HepG2 (cell line): ENCODE measurements around the gene KIF7. TPM values are rescaled to one million over a fixed set of nuclear protein-coding genes. Genes with fewer than 3 reads are reported as not detected.

Experiments
- ATF1 ChIP-seq: IDR thresholded peaks from 2 replicates; pipeline ENCODE4 v1.6.1; 2016; ENCODE audit warnings: mild to moderate bottlenecking, control low read depth
- GABPB1 ChIP-seq: IDR thresholded peaks from 2 replicates; pipeline ENCODE4 v1.6.1; 2016; ENCODE audit warnings: mild to moderate bottlenecking, missing genetic modification reagents, moderate library complexity, missing compliant biosample characterization
- GTF3A ChIP-seq: sonication (generic); formaldehyde crosslinking; conservative IDR thresholded peaks from 2 replicates; pipeline ENCODE4 v1.4.0; 2020; ENCODE audit warnings: mild to moderate bottlenecking, missing genetic modification reagents
- HNRNPH1 ChIP-seq: fragments of 200-400 bp; formaldehyde crosslinking; optimal IDR thresholded peaks from 2 replicates; pipeline ENCODE3; 2017; ENCODE audit warnings: mild to moderate bottlenecking, low read depth, low read length
- KLF16 ChIP-seq, 2 experiments: sonication (generic) in 1 of 2; formaldehyde crosslinking in 1 of 2; IDR thresholded peaks; 2 replicates each; pipeline versions ENCODE4 v1.6.1 to v1.8.0; 2016 to 2023; ENCODE audit warnings: missing genetic modification reagents in 2 of 2, missing compliant biosample characterization in 1 of 2
- MXD3 ChIP-seq: IDR thresholded peaks from 2 replicates; pipeline ENCODE4 v1.6.1; 2016; ENCODE audit warnings: mild to moderate bottlenecking, missing biosample characterization, missing genetic modification reagents
- PAXIP1 ChIP-seq: sonication (generic); formaldehyde crosslinking; conservative IDR thresholded peaks from 2 replicates; pipeline ENCODE4 v1.4.0; 2020; ENCODE audit warnings: mild to moderate bottlenecking, missing genetic modification reagents, moderate library complexity
- PHF8 ChIP-seq: sonication (generic); formaldehyde crosslinking; IDR thresholded peaks from 2 replicates; pipeline ENCODE4 v1.5.0; 2020; ENCODE audit warnings: missing genetic modification reagents
- POLR2AphosphoS5 ChIP-seq: IDR thresholded peaks from 2 replicates; pipeline ENCODE4 v1.6.1; 2012; ENCODE audit warnings: low read depth, low read length
- SAFB2 ChIP-seq: sonication (generic); formaldehyde crosslinking; IDR thresholded peaks from 2 replicates; pipeline ENCODE4 v1.5.1; 2020; ENCODE audit warnings: missing genetic modification reagents, low read depth, mild to moderate bottlenecking, borderline replicate concordance
- SAP130 ChIP-seq: IDR thresholded peaks from 2 replicates; pipeline ENCODE4 v1.6.1; 2016; ENCODE audit warnings: low read depth
- SNRNP70 ChIP-seq: fragments of 200-400 bp; formaldehyde crosslinking; IDR thresholded peaks from 2 replicates; pipeline ENCODE4 v1.6.1; 2017; ENCODE audit warnings: mild to moderate bottlenecking, low read depth, low read length, moderate library complexity
- ZBTB40 ChIP-seq, 2 experiments: fragments of 450-650 bp in 1 of 2; sonication (generic) in 1 of 2; formaldehyde crosslinking in 1 of 2; IDR thresholded peaks; 2 replicates each; pipeline versions ENCODE4 v1.6.1 to v1.8.0; 2016 to 2022; ENCODE audit warnings: antibody characterized with exemption in 1 of 2, mild to moderate bottlenecking in 1 of 2, missing genetic modification reagents in 1 of 2
- polyA plus RNA-seq, 8 experiments: library from polyadenylated mRNA; depleted of rRNA in 3 of 8; stranded (reverse) in 7 of 8; unstranded in 1 of 8; fragments of >200 nt; fragmentation: Illumina TruSeq in 4 of 8; extraction: Trizol in 4 of 8; gene quantifications; 2 replicates each; pipeline versions ENCODE4 v1.2.1 to v1.2.3, GENCODE V29; 2011 to 2016; ENCODE audit warnings: low read depth in 4 of 8, missing spikeins in 1 of 8, mixed read lengths in 1 of 8; ENCODE audit not compliant: insufficient read depth in 1 of 8
- total RNA-seq, 5 experiments: library from RNA; depleted of rRNA; stranded (reverse); fragments of >200 nt; fragmentation: Illumina TruSeq; extraction: Trizol; gene quantifications; 2 replicates each; pipeline ENCODE4 v1.2.3, GENCODE V29; 2016; ENCODE audit warnings: low read depth in 1 of 5

KIF7 gene
- total and polyA plus RNA-seq, 2 of the 13 experiments (the other 11 are each of a cell fraction or from before 2014, with no cell fraction given) = 1.5 to 6.2 TPM

- TF ChIP-seq PAXIP1 (CRISPR knock-in tag) = no peak
- peak; percentile 64; the same call in 1 of the 2 replicates for TF ChIP-seq SAP130 (CRISPR knock-in tag)
- TF ChIP-seq SNRNP70 = no peak
- TF ChIP-seq GTF3A = no peak
- 0 out of 2 replicates have a peak, but pooled peaks have one; percentile 27 for TF ChIP-seq POLR2AphosphoS5
- peak; percentile 55; the same call in 1 of the 2 replicates for TF ChIP-seq MXD3
- TF ChIP-seq ZBTB40 (IDR thresholded peaks at IDR 0.05) = no peak
- TF ChIP-seq ZBTB40 (CRISPR knock-in tag; IDR thresholded peaks at IDR 0.05) = peak; percentile 46; the same call in 1 of the 2 replicates
- no peak for TF ChIP-seq HNRNPH1
- peak; percentile 69 for TF ChIP-seq PHF8
- TF ChIP-seq GABPB1 (CRISPR knock-in tag) = peak; percentile 52; the same call in 1 of the 2 replicates
- peak; percentile 68; the same call in 1 of the 2 replicates for TF ChIP-seq ATF1
- TF ChIP-seq KLF16 (CRISPR knock-in tag; IDR thresholded peaks at IDR 0.05) = 0 out of 4 replicates have a peak, but pooled peaks of 1 of the 2 experiments have one; percentile 10
- TF ChIP-seq SAFB2 (CRISPR knock-in tag) = 0 out of 2 replicates have a peak, but pooled peaks have one; percentile 25
Measured at GRCh38 chr15:89654847-89655805, at the start of gene KIF7 (continued).
